Central memory CD4-positive, alpha-beta T cell (primary cell): ENCODE results near the gene ZMYND19.
A peak's percentile ranks its signal among the peaks of the same experiment; 100 is the strongest.
"Not testable (repeated sequence)": the region's sequence is repeated elsewhere in the genome, so short reads cannot be mapped to it uniquely, and the experiment has no call there.

Source experiments
- DNase-seq: peaks from one replicate; pipeline ENCODE4 v3.0.0; 2022
- total RNA-seq, 3 experiments: gene quantifications; one replicate each; lab custom pipeline; 2026; lab: John Stamatoyannopoulos, UW

The ZMYND19 gene
- total RNA-seq = 23.0 to 67.8 (median 26.0) reads per million in 3 experiments

DNA sequence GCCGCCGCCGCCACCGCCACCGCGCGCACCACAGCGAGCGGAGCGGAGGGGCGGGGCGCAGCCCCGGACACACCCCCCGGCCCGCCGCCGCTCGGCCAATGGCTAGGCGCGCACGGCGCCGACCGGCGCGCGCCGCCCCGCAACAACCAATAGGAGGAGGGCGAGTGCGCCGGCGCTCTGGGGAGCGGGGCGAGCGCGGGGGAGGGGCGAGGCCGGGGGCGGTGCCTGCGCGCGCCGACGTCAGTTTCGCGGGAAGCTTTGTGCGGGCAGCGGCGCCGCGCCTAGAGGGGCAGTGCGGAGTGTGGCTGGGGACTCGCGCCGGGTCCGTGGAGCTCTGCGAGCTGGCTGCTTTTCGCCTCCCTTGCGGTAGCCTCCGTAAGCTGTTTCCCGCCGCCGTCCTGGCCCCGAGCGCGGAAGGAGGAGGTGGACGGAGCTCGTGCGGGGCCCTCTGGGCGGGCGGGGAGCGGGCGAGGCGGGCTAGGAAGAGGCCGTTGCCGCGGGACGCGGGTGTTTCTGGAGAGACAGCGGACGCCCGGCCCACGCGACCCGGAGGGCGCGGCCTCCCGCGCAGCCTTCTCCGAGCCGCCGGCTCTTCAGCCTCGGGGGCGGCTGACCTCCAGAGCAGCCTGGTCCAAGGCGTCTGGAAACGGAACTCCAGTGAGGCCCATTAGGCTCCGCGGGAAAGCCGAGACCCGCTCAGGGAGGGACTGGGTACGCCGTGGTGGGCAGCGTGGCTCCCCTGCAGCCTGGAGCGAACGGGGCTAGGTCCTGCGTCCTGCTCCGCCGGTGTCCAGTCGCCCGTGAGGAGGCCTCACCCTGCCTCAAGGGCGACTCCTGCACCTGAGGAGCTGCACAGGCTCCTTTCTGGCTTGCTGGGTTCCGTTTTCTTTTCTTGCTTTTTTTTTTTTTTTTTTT is at the start of gene ZMYND19:
TSS of gene ZMYND19 (minus strand) at position 44 of the 915 bp plus-strand sequence. CDS start 249 bp downstream, outside the sequence.
- DNase-seq = peak; percentile 89

- DNase-seq = no peak
These were observed 49.2 kb upstream of the ZMYND19 start for GRCh38 chr9:137639303-137640051.

DNA sequence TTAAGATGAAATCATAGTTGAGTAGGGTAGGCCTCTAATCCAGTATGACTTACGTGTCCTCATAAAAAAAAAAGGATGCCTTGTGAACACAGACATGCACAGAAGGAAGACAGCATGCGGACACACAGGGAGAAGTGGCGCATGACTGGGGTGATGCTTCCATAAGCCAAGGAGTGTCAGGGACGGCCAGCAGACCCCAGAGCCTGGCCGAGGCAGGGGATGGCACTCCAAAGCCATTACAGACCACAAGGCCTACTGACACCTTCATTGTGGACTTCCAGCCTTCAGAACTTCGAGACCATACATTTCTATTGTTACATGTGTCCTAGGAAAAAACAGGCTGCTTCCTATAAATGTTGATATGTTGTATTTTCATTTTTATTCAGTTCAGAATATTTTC is 48.4 kb upstream of the ZMYND19 start:
- DNase-seq = no peak

GRCh38 chr9:137634016-137634415 is 43.7 kb upstream of the ZMYND19 start:
- no peak for DNase-seq

GRCh38 chr9:137632230-137633161 is 42.2 kb upstream of the ZMYND19 start:
- no peak for DNase-seq

DNA sequence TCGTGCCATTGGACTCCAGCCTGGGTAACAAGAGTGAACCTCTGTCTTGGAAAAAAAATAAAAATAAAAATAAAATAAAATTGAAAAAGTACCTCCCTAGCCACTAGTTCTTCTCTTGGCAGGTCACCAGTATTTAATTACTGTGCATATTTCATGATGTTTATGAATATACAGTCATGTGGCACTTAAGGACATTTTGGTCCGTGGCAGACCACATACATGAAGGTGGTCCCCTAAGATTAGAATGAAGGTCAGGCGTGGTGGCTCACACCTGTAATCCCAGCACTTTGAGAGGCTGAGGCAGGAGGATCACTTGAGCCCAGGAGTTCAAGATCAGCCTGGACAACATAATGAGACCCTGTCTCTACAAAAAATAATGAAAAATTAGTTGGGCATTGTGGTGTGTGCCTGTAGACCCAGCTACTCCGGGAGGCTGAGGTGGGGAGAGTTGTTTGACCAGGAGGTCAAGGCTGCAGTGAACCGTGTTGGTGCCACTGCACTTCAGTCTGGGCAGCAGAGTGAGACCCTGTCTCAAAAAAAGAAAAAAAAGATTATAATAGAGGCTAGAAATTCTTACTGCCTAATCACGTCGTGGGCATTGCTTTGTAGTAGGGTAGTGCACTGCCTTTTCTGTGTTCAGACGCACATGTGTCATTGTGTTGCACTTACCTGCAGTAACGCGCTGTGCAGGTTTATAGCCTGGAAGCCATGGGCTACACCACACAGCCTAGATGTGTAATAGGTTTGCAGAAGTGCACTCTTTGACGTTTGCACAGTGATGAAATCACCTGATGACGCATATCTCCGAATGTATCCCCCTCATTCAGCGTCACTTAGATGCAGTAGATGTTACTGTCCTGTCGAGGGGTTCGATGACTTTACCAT is 41.3 kb upstream of the ZMYND19 start:
- DNase-seq = no peak

- no peak for DNase-seq
These were observed 40.4 kb upstream of the ZMYND19 start for GRCh38 chr9:137630679-137631078.

DNA sequence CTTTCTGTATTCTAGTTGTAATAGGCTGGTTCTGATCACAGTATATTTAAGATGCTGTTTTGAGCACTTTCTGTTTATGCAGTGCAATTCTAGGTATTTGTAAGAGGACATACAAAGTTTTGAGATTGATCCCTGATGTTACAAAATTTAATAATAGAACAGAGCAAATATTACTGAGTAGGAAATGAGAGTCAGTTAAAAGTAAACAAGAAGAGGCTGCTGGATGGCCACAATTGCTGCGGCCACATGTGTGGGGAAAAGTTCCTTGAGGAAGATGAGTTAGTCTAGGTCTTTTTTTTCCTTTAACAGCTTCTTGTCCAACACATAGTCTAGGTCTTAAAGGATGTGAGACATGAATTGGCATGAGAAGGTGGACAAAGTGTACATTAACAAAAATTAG is 39.8 kb upstream of the ZMYND19 start:
- no peak for DNase-seq

- not testable (repeated sequence) for DNase-seq
These were observed 37.1 kb upstream of the ZMYND19 start for GRCh38 chr9:137627406-137627805.

- DNase-seq = no peak
These were observed 36.2 kb upstream of the ZMYND19 start for GRCh38 chr9:137626464-137626863.

- DNase-seq = not testable (repeated sequence)
These were observed 31.9 kb upstream of the ZMYND19 start for GRCh38 chr9:137622211-137622610.

DNA sequence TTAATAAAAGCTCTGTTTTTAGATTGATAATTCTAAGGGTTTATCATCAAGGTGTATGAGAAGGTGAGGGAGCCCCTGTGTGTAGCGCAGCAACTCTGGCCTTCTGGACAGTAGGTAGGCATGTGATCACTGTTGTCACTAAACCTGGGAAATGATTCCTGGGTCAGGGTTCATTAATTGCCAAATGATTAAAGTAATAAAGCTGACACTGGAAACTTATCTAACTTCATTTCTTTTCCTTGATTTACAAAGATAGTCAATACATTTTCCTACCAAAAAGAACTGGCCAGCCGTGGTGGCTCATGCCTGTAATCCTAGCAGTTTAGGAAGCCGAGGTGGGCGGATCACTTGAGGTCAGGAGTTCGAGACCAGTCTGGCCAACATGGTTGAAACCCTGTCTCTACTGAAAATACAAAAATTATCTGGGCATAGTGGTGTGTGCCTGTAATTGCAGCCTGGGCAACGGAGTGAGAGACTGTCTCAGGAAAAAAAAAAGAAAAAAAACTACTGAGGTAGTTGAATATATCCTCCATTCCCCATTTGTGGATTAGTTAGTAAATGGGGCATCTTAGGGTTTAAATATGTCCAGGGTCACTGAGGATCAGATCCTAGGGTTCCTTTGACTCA is 30.9 kb upstream of the ZMYND19 start:
- DNase-seq = no peak

DNA sequence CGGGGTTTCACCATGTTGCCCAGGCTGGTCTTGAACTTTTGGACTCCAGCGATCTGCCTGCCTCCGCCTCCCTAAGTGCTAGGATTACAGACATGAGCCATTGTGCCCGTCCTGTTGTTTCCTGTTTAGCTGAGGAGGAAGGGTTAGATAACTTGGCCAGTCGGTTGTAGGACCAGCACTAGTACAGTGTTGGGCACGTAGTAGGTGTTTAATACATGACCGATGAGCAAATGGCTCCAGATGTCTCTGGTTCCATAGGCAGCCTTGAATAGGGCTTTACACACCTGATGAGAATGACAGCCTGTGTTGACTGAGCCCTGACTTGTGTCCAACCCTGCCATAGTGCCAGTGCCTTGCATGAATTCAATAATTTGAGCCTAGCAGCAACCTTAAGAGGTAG is 30.3 kb upstream of the ZMYND19 start:
- DNase-seq = no peak

DNA sequence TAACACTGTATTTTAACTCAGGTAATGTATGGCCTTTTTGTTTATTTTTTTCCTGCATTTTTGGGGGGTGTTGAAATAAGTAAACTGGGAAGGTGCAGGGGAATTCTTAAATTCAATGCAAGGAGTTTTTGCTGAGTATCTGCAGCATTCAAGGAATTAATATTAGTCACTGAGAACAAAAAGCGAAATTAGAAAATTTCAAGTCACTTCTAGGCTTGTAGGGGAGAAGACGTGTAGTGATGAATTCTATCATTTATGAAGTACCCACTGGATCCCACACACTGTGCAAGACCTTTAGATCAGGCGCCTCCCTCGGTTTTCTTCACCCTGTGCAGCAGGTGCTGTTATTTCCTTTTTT is 29.7 kb upstream of the ZMYND19 start:
- no peak for DNase-seq

DNA sequence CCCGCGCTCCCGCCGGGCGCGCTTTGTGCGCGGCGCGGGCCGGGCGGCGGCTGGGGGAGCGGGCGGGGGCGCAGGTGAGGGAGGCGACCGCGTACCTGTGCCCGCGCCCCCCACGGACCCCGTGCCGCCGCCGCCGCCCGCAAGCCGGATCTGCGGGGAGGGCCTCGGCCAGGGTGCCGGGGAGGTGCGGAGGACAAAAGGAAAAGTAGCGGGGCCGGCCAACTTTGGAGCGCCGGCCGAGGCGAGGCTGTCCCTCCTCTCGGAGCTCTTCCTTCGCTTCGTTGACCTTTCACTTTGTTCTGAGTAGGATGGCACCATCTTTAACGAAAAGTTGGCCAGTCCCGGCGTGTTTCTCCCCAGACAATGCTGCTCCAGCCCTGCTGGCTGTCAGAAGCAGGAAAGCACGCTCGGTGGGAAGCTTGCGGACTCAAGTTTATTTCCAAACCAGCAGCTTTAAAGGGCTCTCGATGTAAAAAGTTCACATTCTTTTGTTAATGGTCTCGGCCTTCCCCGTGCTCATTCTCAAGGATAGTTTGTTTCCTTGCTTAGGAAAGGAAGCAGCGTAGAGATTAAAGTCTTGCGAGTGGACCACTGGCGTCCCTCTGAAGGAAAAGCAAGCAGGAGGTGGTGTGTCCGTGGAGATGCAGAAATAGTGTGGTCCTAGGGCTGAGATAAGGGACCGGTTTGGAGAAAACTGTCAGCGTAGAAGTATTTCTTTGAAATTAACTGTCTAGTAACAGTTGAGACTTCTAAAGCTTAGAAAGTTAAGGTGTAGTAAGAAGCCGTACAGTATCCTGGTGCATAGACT is 29.1 kb upstream of the ZMYND19 start:
- peak; percentile 20 for DNase-seq

GRCh38 chr9:137618105-137619067 is 28.1 kb upstream of the ZMYND19 start, which contains the start of gene EHMT1:
Gene EHMT1, plus strand, starts transcription at chr9:137619005. Its CDS starts 24 bp downstream, at chr9:137619029.
- DNase-seq = peak; percentile 93

DNA sequence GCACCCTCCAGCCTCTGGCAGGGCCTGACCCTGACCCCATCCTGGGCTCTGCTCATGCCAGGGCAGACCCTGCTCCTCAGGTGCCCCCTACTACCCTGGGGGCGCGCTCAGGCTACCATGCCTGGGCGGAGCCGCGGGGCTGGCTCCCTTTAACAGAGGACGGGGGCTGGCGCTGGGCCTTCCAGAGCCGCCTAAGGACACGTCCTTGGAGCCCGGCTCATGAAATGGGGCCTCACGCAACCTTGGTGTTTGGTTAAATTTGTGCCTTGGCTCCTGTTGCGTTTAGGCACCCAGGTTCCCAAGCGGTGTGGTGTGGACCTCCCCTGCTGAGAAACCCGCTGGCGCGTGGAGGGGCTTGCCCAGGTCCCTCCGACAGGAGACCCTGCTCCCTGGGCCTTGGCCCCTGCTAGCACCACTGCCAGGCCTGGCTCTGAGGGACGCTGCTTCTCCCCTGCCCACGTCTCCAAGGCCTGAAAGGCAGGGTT is 25.1 kb upstream of the ZMYND19 start:
- DNase-seq = no peak

DNA sequence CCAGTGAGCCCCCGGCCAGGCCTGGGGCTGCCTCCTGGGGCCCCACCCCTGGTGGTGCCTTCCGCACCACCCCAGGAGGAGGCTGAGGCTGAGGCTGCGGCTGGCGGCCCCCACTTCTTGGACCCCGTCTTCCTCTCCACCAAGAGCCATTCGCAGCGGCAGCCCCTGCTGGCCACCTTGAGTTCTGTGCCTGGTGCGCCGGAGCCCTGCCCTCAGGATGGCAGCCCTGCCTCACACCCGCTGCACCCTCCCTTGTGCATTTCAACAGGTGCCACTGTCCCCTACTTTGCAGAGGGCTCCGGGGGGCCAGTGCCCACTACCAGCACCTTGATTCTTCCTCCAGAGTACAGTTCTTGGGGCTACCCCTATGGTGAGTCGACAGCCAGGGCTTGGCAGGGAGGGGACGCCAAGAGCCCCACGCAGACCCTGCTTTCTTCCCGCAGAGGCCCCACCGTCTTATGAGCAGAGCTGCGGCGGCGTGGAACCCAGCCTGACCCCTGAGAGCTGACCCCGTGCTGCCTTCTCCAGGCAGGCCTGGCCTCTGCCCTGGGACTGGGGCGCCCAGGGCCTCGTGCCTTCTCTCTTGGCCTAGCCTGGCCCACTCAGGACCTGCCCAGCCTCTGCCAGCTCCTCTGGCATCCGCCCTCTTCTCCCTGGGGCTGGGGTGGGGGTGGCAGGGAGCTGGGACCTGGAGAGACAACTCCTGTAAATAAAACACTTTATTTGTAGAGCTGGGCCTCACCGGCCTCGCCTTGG is 24.5 kb upstream of the ZMYND19 start:
- no peak for DNase-seq
